ENCODE data around the gene PTGIS.
A peak's percentile ranks its signal among the peaks of the same experiment; 100 is the strongest.
"Not testable (repeated sequence)": the region's sequence is repeated elsewhere in the genome, so short reads cannot be mapped to it uniquely, and the experiment has no call there.

Gene PTGIS

GRCh38 chr20:49579874-49580812 is 12.2 kb upstream of the PTGIS start:
- DNase-seq (ENCODE audit: low read depth), result peak; percentile 54

GRCh38 chr20:49579195-49579594 is 11.3 kb upstream of the PTGIS start:
- no peak for DNase-seq (ENCODE audit: low read depth)

GRCh38 chr20:49578436-49578835 is 10.5 kb upstream of the PTGIS start:
- no peak for DNase-seq (ENCODE audit: low read depth)

GRCh38 chr20:49575551-49576060 is 7.7 kb upstream of the PTGIS start:
- peak; percentile 47 for DNase-seq (ENCODE audit: low read depth)

GRCh38 chr20:49573900-49574416 is 6.0 kb upstream of the PTGIS start:
- peak; percentile 86 for DNase-seq (ENCODE audit: low read depth)

- DNase-seq (ENCODE audit: low read depth), result no peak
These were observed 4.9 kb upstream of the PTGIS start for GRCh38 chr20:49572857-49573256.

- no peak for DNase-seq (ENCODE audit: low read depth)
These were observed 3.6 kb upstream of the PTGIS start for GRCh38 chr20:49571553-49571835.

GRCh38 chr20:49570828-49571552 is 3.1 kb upstream of the PTGIS start:
- peak; percentile 72 for DNase-seq (ENCODE audit: low read depth)

GRCh38 chr20:49570161-49570827 is 2.4 kb upstream of the PTGIS start:
- no peak for DNase-seq (ENCODE audit: low read depth)

GRCh38 chr20:49569411-49570115 is 1.6 kb upstream of the PTGIS start:
- peak; percentile 35 for DNase-seq (ENCODE audit: low read depth)

GRCh38 chr20:49568278-49569151 is 578 bp upstream of the PTGIS start:
- DNase-seq (ENCODE audit: low read depth), result peak; percentile 53

- DNase-seq (ENCODE audit: low read depth), result no peak
These were observed 1.3 kb downstream of the PTGIS start for GRCh38 chr20:49566401-49567364.

GRCh38 chr20:49564991-49565390 is 2.9 kb downstream of the PTGIS start:
- DNase-seq (ENCODE audit: low read depth), result not testable (repeated sequence)

- DNase-seq (ENCODE audit: low read depth), result no peak
These were observed 4.6 kb downstream of the PTGIS start for GRCh38 chr20:49563015-49563980.

GRCh38 chr20:49562311-49563014 is 5.5 kb downstream of the PTGIS start:
- peak; percentile 68 for DNase-seq (ENCODE audit: low read depth)

- no peak for DNase-seq (ENCODE audit: low read depth)
These were observed 6.1 kb downstream of the PTGIS start for GRCh38 chr20:49561806-49562205.

GRCh38 chr20:49561256-49561655 is 6.7 kb downstream of the PTGIS start:
- DNase-seq (ENCODE audit: low read depth), result no peak

- no peak for DNase-seq (ENCODE audit: low read depth)
These were observed 7.3 kb downstream of the PTGIS start for GRCh38 chr20:49560646-49561045.

Measured in amniotic epithelial cell (primary cell).